Activated CD4-positive, alpha-beta T cell treated with anti-CD3 and anti-CD28 coated beads, Interleukin-2, amount 50 U/mL, for 48 hours (primary cell): ENCODE results near the gene MRLN.
"Not testable (repeated sequence)": the region's sequence is repeated elsewhere in the genome, so short reads cannot be mapped to it uniquely, and the experiment has no call there.

ENCODE experiments used
- DNase-seq, 2 experiments: peaks; one replicate each; pipeline ENCODE4 v3.0.0-alpha.2; 2020

MRLN gene

DNA sequence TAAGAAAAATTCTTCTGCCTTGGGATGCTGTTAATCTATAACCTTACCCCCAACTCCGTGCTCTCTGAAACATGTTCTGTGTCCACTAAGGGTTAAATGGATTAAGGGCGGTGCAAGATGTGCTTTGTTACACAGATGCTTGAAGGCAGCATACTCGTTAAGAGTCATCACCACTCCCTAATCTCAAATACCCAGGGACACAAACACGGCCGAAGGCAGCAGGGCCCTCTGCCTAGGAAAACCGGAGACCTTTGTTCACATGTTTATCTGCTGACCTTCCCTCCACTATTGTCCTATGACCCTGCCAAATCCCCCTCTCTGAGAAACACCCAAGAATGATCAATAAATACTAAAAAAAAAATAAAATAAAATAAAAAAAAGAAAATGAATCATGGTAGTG, 8.5 kb downstream of the MRLN start:
- not testable (repeated sequence) for DNase-seq

DNA sequence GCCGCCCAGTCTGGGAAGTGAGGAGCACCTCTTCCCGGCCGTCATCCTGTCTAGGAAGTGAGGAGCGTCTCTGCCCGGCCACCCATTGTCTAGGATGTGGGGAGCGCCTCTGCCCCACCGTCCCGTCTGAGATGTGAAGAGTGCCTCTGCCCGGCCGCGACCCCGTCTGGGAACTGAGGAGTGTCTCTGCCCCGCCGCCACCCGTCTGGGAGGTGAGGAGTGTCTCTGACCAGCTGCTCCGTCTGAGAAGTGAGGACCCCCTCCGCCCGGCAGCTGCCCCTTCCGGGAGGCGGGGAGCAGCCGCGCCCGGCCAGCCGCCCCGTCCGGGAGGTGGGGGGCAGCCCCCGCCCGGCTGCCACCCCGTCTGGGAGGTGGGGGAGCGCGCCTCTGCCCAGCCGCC, 9.1 kb downstream of the MRLN start:
- not testable (repeated sequence) for DNase-seq

DNA sequence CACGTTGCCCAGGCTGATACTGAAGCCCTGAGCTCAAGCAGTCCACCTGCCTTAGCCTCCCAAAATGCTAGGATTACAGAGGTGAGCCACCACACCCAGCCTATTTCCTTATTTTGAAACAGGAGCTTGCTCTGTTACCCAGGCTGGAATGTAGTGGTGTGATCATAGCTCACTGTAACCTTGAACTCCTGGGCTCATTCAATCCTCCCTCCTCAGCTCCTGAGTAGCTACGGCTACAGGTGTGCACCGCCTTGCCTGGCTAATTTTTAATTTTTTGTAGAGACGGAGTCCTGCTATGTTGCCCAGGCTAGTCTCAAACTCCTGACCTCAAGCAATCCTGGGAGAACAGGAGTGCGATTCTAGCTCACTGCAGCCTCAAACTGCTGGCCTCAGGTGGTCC, 11.7 kb downstream of the MRLN start:
- no peak for DNase-seq

DNA sequence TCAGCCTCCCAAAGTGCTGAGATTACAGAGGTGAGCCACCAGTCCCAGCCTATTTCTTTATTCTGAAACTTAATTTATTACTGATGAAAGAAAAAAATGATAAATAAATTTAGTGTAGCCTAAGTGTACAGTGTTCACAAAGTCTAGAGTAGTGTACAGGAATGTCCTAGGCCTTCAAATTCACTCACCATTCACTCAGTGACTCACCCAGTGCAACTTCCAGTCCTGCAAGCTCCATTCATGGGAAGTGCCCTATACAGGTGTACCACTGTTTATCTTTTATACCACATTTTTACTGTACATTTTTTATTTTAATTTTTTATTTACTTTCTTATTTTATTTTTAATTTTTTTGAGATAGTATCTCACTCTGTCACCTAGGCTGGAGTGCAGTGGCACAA, 12.2 kb downstream of the MRLN start:
- DNase-seq, result no peak

DNA sequence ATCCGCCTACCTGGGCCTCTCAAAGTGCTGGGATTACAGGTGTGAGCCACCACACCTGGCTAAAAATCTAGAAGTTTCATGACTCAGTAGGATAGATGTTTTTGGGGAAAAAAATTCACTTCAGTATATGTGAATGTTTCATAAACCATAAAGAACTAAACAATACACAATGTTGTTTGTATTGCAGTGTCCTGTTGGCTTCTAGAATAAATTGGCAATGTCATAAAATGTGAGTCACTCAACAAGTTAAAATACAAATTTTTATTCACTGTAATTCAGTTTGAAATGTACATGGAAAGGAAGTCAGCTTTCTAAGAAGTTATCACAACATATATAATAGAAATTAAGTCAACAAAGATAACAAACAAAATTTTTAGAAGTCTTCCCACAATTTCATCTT, 16.5 kb downstream of the MRLN start:
- no peak for DNase-seq

DNA sequence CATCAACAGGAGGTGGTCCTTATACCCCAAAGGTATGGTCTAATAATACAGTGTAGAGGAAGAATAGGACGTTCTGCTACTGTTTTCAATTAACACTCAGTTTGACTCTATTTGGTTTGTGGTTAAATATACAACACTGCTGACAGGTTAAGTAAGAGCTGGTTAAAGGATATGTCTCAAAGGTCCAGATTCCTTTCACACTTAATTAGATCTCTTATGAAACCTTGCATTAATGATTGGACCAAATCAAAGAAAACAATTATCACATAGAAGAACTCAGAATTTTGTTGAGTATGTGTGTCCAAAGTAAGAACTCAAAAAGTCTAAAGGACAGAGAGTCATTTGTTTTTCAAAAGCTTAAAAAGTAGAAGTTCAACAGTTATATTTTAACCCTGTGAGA, 18.0 kb downstream of the MRLN start:
- no peak for DNase-seq

DNA sequence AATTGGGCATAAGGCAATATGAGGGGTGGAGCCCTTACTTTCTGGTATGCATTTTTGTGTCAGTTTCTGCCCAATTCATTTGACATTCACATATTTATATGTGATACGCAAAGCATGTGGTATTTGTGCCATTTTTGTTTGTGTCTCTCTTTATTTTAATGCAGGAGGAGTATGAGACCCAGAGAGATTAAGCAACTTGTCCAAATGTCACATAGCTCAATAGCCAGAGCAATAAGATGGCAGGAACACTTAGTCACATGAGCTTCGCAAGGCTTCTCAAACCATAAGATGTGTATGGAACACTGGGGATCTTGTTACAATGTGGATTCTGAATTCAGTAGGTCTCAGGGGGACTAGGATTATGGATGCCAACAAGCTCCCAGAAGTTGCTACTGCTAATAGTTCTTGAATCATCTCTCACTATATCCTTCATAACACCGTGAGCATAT, 19.2 kb downstream of the MRLN start:
- DNase-seq, result no peak

DNA sequence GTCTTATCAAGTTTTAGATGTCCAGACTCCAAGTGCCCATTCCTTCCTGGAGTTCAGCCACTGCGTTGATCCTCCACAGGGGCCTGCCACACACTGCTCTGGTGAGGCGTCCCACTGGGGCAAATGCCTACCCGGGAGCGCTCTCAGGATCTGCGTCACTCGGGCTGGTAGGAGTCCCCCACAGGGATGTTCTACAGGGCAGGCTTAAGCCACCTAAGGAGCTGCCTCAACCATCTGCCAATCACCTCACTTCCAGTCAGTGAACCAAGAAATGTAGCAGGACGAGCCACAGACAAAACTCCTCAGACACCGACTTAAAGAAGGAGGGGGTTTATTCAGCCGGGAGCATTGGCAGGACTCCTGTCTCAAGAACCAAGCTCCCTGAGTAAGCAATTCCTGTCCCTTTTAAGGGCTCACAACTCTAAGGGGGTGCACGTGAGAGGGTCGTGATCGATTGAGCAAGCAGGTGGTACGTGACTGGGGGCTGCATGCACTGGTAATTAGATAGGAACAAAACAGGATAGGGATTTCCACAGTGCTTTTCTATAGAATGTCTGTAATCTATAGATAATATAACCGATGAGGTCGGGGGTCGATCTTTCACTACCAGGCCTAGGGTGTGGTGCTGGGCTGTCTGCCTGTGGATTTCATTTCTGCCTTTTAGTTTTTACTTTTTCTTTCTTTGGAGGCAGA, 19.8 kb downstream of the MRLN start:
- DNase-seq, result not testable (repeated sequence)

DNA sequence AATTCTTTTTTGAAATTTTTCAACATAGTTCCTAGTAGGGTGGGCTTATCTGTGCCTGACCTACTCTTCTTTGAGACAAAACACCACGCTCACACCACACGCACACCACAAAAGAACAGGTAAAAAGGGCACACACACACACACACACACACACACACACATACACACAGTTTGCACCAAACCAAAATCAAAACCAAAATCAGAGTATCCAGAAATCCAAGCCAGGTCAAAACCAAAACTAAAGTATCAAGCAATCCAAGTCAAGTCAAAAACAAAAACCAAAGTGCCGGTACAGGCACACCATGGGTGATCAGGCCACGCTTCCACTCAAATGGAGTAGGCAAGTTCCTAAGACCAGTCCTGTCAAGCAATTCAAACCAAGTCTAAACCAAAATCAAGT, 20.4 kb downstream of the MRLN start:
- not testable (repeated sequence) for DNase-seq

DNA sequence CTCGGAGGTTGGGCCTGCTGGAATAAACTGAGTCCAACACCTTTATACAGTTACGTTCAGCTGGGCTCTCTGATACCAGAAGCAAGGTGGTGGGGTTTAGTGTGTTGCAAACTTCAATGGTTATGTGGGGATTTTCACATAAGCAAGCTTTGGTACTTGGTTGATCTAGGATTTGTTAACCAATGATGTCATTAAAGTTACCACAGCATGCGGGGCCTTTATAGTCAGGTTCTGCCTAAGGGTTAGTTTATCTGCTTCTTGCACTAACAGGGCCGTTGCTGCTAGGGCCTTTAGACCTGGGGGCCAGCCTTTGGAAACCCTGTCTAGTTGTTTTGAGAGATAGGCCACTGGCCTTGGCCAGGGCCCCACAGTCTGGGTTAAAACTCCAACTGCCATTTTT, 24.1 kb downstream of the MRLN start:
- DNase-seq, result not testable (repeated sequence)

DNA sequence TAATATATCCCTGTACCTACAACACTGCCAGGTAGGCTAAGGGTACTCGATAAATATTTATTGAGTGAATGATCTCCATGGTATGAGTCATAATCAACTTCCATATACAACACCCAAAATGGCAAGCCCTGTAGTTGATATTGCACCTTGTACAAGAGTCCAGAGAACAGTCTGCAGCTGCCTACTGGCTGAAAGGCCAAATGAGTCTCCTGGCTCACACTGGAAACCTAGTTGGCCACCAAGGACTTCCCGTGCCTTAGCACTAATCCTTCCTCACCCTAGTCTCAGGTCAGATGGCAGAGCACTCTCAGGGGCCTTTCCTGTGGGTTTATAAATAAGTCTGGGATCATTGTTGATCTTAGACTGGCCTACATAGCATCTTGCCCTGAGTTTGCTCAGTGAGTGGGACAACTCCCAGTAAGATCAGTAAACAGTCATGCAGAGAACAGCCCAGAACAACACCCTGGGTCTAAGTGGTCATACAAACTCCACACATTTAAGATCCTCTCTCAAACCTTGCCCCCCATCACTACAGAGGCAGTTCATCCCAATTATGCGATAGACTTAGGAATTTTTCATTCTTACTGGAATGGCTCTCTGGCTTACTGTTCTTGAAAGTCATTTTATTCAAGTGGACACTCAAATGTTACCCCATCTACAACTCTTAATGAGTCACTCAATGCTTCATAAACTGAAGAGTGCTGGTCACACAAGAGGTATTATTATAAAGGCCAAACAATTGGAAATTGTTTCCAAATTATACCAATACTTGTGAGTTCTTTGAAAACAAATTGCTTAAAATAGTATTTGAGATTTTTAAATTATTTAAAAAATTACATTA, 28.9 kb downstream of the MRLN start:
- no peak for DNase-seq

DNA sequence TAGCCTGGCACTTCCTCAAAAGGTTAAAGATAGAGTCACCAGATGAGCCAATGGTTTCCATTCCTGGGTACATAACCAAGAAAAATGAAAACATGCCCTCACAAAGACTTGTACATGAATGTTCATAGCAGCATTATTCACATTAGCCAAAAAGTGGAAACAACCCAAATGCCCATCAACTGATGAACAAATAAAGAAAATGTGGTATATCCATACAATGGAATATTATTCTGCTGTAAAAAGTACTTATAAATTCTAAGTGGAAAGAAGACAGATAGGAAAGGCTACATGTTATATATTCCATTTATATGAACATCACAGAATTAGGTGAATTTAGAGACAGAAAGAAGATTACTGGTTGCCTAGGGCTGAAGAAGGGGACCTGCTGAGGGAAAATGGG, 32.9 kb downstream of the MRLN start:
- no peak for DNase-seq

DNA sequence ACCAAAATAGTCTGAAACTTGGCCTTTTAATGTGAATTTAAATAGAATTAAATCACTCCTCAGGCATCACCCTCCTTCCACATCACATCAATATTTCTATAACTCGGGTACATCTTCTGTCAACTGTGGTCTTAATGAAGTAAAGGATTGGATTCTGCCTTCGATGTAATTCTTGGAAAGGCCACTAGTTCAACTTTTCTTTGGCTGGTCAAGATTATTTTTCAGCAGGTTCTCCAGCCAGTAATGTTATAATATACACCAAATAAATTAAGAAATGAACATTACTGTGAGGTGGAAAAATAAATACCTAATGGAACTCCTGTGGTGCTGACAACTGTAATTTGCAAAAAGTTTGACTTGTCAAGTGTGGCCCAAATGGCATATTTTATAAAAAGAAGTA, 33.9 kb downstream of the MRLN start:
- no peak for DNase-seq

DNA sequence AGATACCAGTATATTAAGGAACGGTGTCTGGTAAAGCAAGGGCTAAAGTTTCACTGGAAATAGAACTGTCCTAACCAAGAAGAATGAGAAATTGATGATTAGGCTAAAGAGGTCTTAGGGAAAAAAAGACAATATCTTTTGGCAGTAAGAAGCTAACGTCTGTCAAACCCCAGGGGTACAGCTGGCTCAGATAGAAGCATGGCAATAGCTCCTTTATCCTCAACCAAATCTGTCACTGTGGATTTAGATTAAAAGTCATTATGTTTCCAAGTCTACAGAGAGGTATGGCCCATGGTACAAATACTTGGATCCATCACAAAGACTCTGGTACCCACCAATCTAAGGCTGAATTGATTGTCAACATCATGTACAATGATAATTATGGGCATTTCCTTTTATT, 35.0 kb downstream of the MRLN start:
- DNase-seq, result no peak

DNA sequence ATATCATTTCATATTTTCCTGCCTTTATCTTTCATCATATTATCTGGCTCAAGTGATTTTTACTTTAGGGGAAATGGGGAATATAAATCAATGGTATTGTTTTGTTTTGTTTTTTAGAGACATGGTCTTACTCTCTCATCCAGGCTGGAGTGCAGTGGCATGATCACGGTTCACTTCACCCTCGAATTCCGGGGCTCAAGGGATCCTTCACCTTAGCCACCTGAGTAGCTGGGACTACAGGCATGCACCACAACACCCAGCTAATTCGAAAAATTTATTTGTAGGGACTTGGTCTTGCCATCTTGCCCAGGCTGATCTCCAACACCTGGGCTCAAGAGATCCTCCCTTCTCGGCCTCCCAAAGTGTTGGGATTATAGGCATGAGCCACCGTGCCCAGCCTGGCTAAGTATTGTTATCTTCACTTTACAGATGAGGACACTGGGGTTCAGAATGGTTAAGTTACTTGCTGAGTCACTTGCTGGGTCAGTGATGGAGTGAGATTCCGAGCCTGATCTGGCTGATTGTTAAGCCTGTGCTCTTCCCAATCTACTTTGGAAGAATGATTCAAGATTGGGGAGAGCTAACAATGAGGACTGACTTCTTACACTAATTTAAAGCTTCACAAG, 39.9 kb downstream of the MRLN start:
- no peak for DNase-seq

DNA sequence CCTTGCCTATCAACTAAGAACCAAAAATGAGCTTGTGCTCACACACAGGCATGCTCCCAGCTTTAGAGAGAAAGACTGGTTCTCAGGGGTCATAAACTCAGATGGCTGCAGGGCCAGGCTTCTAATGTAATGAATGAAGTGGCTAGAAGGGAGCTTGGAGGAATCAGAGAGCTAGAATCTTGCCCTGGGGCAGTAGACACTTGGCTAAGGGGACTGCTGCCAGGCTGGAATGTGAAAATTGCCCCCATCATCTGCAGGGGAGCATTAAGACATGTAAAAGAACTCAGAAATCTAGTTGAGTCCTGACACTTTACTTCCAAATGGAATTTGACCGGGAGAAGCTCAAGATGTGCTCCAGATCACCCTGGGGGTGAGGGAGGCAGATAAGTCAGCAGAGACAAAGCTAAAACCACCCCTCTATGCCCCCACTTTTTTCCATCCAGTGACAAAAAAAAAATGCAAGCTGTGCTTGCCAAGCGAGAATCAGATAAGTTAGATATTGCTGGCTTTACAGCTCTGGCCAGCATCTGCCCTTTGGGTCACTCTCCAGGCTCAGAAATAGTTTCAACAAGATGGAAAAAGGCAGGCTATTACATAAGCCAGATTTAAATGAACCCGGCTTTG, 41.3 kb downstream of the MRLN start:
- DNase-seq, result no peak

DNA sequence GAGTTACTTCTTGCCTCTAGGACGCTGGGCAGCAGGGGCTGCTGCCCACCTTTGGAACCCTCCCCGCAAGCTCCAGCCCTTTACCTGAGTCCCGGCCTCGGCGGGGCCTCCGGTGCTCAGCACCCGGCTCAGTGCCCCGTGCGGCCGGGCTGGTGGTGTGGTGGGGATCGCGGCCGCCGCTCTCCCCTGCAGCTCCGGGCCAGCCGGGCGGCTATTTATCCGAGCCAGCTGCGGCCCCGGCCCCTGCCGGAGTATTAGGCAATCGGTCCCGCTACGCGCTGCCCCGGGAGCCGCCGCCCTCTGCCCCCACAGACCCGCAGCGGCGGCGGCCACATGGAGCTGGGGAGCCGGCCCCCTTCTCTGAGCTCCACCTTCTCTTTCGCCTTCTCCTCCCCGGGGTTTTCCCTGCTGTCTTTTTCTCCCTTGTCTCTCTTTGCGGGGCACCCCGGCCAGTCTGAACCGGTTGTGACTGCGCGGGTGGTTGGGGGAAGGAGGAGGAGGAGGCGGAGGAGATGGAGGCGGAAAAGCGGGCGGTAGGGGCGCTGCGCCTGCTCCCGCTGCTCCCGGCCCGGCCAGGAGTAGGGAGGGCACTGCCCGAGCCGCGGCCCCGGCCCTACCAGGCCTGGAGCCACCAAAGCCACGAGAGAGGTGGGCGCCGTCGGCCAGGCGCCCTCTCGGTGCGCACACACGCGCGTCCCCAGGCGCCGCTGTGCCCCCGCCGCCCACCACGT, 43.7 kb downstream of the MRLN start, which contains the start of gene SLC16A9:
TSS of gene SLC16A9 (minus strand) at position 456 of the 731 bp plus-strand sequence. CDS start 25,559 bp downstream, outside the sequence.
- peak; percentile 53 to 68 for DNase-seq

DNA sequence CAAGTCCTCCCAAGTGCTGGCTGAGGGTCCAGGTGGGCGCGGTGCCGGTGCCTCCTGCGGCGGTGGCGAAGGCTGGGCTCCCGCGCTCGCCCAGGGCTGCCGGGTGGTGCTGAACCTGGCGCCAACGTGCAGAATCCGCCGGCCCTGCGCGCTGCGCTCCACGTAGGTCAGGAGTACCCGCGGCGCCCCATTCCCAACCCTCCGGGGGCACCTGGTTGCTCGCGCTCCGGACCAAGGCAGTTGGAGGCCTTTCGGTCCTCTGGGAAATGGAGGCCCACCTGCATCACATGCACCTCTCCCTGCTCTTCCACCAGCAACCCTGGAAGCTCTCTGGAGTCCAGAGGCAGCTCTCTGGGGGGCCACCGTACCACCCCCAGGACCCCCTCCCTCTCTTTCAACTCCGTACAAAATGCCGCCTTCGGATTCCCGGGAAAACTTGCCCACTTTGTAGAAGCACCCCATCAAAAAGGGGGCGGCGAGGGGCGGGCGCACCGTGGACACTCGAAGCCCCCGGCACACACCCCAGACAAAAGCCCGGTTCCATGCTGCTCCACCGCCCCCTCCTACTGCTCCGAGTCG, 44.4 kb downstream of the MRLN start:
- peak; percentile 8 to 19 for DNase-seq

DNA sequence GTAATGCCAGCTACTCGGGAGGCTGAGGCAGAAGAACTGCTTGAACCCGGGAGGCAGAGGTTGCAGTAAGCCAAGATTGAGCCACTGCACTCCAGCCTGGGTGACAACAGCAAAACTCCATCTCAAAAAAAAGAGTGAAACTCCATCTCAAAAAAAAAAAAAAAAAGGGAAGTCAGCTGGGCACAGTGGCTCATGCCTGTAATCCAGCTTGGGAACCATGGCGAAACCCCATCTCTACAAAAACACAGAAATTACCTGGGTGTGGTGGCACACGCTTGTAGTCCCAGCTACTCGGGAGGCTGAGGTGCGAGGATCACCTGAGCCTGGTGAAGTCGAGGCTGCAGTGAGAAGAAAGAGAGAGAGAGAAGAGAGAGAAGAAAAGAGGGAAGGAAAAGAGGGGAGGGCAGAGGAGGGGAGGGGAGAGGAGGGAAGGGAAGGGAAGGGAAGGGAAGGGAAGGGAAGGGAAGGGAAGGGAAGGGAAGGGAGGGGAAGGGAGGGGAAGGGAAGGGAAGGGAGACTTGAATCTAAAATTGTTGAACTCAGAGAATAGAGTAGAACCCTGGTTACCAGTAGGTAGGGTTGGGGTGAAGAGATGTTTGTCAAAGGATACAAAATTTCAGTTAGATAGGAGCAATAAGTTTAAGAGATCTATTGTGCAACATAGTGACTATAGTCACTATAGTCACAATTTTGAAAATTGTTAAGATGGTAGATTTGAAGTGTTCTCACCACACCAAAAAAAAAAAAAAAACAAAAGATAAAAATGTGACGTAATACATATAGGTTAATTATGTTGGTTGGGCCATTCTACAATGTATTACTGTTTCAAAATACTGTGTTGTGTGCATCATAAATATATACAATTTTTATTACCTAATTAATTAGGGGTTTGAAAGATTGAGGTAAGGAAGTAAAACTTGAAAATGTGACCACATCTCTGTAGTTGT, 46.1 kb downstream of the MRLN start:
- no peak for DNase-seq

DNA sequence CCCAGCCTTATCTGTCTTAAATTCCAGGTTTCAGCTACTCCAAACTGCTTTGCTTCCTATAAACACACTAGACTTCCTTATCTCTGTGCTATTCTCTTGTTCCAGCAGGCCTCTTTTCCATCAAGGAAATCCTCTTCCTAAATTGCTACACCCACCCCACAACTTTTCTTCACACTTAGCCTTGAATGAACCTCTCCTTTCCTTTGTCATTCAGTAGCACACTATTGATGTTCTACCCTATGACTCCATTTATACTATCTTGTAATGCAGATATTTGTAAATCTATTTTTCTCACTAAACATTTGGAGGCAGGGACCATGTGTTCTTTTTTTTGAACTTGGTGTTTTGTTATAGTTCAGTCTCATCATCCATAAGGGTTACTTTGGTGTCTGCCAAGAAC, 47.3 kb downstream of the MRLN start:
- no peak for DNase-seq

DNA sequence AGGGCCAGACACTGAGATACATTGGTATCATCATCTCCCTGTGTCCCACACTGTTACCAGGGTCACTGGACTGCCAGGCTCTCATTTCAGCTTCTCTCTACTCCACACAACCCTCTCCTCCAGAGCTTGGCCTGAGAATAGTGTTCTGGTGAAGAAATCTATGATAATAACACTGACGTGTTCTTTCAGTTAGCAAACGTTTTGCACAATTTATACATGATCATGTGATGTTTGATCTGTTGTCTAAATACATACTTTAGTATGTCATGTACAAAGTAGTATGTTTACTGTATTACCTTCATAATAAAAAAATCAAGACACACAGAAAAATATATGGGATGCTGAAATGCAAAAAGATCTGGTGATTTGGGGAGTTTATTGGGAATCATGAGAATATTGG, 48.6 kb downstream of the MRLN start:
- no peak for DNase-seq
